HG02943 (cell line): ENCODE results near the gene EML1.

Experiments
- ATAC-seq: cut with Tn5 transposase; IDR thresholded peaks from one replicate; pipeline ENCODE4 v1.9.1; 2021; ENCODE audit warnings: mild to moderate bottlenecking, low read depth, moderate library complexity; ENCODE audit not compliant: unreplicated experiment

EML1 gene

DNA sequence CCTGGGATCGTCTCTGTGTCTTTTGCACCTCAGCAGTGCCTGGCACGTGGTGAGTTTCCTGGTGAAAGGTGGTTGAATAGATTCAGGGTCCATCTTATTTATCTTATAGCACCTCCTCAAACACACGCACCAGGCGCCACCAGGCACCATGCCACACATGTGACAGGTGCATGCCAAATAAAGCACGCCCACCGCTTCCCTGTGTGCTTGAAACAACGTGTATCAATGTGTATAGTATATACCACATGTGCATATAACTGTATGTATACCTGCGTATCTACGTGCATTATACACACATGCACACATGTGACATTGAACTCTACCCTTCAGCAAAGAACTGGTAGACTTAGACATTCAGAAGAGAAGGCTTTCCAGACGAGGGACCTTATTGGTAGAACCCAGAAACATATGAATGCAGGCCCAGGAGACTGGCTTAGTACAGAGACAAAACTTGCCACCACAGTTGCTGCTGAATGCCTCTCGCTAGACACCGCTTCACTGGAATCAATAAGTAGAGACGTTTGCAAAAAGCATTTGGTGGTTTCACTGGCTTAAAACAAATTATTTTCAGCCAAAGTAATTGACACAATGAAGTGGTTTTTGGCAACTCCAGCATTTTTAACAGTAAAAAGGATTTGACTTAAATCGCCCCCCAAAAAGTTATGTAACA is 10.0 kb downstream of the EML1 start:
- ATAC-seq = no peak

DNA sequence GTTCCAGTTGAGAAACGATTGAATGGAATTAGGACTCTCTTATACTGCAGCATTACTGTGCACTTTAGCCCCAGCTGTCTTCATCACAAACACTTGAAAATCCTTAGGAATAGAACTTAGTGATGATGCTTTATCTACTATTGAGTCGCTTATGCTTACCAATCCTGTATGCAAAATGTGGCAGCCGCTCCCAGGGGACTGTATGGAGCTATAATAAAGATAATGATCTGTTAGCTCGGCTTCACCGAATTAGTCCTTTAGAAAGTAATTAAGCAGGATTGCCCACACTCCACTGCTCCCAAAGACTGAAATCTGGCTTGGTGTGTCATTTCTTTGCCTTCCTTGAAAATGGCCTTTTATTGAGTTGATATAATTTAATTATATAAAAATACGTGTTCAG is 10.6 kb downstream of the EML1 start:
- ATAC-seq = no peak

DNA sequence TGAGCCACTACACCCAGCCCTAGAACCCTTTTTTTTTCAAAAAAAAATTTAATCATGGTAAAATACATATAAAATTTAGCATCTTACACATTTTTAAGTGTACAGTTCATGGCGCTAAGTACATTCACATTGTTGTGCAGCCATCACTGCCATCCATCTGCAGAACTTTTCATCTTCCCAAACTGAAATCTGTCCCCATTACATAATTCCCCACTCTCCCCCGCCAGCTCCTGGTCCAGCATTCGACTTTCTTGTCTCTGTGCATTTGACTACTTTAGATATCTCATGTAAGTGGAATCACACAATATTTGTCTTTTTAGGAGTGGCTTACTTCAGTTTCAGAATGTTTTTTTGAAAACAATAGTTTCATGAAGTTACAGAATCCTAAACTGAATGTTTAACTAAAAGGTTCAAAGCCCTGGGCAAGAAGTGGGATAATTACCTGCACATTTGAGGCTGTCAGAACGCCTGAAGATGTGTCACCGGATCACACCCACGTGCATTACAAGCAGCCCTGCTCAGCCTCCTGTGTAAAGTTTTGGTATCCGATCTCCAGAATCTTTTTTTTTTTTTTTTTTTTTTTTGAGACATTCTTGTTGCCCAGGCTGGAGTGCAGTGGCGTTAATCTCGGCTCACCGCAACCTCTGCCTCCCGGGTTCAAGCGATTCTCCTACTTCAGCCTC is 12.7 kb downstream of the EML1 start:
- ATAC-seq = no peak

DNA sequence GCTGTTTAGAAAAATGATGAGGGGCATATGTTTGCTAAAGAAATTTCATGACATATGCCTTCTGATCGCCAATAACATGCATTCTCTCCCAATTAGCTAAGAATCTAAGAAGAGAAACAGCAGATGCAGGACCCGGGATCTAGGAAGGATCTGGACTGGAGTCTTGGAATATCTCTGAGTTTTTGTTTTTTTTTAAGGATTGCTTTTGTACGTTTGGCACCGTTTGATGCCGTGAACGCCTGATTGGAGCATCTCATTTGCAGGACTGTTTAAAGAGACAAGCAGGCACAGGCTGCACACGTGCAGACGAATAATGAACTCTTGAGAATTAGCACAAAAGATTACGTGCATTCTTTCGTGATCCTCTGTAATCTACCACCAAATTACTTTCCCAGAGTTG is 13.6 kb downstream of the EML1 start:
- ATAC-seq = no peak

DNA sequence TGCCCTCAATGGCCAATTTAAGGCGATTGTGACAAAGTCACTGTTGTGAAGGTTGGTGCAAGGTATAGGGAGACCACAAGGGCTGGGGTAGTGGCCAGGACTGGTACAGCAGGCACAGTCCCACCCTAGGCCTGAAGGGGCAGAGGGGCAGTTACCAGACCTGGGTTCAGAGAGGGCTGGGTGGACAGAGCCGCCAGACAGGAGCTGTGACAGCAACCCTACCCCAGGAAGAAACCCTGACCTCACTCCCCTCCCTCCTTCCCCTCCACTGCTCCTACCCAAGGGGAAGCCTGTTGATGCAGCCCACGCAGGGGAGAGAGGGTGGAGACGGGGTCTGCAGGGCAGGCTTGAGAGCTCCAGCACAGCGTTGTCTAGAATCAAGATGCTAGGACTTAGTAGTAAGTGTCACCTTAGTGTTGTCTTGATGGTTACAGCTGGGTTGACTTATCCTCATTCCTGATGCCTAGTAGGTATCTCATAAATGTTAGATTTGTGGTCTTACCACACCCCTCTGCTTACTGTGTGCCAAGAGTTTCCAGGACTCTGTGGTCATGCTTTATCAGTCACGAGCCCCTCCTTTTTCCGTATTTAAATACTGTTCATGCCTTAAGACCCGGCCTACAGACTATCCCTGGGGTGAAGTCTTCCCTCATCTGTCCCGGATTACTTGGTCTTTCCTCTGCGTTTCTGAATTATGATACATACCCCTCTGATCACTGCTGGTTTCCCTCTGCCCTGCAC is 14.4 kb downstream of the EML1 start:
- ATAC-seq = no peak

DNA sequence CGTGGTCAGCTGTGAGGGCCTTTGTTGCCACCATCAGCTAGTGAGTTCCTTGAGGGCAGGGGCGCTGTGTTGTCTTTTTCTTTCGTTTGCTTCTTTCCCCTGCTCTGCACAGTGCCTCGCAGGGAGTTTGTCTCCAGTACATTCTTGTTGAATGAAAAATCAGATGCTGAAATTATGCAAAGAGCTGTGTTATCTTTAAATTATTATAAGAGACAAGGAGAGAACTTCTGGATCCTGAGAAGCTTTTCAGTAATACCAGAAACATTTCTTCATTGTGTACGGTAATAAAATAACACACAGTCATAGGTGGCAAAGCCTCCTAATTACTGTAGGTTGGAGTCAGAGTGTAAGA is 14.9 kb downstream of the EML1 start:
- ATAC-seq = no peak

DNA sequence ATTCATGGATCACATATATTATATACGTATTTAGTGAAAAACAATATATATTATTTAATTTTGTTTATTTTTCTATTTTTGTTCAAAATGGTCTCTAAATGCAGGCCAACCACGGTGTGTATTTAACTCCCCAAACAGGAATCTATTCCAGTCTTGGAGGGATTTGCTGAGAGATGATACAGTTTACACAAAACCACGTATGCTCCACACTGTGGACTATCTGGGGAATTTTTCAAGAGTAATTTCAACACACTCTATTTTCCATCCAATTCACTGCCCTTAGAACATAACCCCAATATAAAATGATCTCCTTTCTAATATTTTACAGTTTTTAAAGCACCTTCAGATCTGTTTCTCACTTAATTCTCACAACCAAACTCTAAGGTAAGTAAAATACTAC is 15.3 kb downstream of the EML1 start:
- no peak for ATAC-seq

DNA sequence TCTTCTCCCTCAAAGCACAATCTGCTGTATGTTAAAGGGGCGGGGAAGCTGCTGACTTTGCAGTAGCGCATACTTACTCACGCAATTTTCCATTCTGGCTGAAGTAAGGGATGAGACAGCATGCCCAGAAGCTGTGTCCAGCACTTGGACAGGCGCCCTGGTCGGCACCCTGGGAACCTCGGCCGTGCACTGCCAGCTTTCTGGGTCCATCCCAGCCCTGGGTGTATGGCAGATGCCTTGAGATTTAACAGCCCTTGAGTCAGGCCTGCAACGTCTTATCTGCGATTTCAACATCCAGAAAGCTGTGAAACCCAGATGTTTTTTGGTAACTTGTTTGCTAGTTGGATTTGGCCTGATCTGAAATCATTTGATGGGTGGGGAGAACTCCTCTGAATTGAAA is 16.1 kb downstream of the EML1 start:
- ATAC-seq = no peak

DNA sequence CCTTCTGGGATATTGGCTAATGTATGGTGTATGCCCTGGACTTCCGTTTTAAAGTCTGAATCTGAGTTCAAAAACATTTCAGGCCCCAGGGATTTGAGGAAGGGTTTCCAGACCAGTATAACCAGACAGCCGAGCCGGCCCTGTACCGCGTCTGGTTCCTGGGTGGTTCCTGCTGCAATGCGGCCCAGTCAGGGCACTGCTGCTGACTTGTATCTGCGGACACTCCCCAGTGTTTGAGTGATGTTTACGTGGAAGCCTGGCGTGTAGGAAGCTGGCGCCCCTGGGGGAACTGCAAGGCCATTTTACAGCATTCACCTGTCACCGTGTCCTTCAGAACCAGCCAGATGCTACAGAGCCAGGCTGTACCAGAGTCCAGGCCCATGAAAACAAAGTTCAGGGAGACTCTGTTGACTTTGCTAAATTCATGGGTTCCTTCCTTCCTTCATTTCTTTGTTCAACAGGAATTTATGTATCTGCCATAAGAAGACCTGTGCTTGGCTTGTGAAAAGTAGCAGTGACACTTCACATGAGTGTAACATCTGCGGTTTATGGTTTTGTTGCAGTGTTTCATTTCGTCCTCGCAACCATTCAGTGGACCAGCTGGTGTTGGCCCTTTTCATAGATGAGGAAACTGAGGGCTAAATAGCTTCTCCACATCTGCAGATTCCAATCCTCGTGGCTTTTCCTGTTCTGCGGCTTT is 16.8 kb downstream of the EML1 start:
- no peak for ATAC-seq

DNA sequence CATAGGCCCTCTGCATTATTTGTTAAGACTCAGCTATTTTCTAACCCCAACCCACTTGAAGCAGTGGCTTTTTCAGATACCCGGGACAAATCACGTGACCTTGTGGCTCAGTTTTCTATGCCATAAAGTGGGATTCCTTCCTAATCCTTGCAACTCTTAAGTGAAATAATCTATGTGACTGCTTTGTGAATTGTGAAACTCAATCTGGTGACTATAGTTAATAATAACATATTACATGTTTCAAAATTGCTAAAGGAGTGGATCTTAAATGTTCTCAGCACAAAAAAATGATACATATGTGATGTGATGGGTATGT is 17.3 kb downstream of the EML1 start:
- ATAC-seq = no peak

DNA sequence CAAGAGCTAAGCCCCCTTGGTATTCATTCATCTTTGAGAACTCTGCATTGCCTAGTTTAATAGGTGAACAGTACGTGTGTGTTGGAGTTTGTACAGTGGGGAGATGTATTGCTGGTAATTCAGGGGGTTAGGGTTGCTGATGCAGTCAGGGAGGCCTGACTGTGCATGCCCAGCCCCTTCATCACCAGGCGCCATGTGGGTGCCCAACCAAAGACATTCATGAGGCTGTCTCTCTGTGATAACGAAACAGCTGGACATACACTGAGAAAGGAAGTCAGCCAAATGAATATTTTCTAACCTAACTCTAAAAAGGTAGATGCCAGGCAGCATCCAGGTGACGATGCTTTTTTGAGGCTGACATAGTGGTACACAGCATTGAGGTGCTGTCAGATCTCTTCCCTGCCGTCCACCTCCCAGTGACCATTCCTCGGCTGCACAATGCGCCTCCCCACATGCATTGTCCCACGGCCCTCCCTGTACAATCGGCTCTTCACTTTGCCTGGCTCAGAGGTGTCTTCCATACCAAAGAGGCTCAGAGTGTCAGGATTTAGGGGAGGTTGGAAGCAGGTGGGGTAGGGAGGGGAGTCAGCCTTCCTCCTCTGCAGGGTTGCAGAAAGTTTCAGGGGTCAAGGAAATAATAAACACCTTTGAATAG is 19.0 kb downstream of the EML1 start:
- no peak for ATAC-seq

DNA sequence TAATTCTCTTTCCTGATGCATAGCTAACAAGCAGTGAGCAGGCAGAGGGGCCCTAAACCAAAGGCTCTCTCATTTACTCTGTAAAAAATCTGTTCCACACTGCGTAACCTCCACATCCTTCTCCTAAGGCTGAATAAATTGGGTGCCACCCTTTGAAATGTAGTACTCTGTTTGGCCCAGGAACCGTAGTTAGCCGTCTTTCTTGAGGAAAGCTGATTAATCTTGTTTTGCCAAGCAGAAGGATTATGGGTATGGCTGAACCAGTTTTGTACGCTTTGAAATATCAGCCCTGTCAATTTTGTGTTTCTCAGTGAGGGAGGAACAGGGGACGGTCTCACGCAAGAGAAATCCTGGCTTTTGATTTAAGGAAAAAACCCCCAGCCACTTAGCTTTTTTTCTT is 19.7 kb downstream of the EML1 start:
- no peak for ATAC-seq

DNA sequence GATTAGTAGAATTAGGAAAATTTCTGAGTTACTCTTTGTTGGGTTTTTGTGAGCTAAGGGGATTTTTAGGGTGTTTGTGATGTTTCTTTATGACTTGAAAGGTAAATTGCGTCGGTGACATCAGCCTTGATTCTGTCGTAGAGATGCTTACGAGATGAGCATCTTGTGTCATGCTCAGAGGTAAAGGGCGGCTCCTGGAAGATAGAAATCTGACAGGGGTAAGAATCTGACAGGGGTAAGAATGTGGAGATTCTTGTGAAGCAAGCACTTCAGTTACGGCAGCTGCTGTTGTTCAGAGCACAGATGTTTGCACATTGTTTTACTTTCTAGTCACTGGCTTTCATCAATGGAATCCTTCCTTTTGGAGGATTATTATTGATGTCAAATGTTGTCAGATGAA is 22.5 kb downstream of the EML1 start:
- no peak for ATAC-seq

DNA sequence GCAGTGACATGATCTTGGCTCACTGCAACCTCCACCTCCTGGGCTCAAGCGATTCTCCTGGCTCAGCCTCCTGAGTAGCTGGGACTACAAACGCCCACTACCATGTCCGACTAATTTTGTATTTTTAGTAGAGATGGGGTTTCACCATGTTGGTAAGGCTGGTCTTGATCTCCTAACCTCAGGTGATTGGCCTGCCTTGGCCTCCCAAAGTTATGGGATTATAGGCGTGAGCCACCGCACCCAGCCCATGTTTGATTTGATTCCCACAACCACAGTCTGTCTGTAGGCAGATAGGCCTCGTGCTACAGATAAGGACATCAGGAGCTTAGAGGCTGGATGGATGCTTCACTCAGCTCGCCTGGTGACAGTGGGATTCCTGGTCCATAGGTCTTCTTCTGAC is 23.0 kb downstream of the EML1 start:
- ATAC-seq = no peak

DNA sequence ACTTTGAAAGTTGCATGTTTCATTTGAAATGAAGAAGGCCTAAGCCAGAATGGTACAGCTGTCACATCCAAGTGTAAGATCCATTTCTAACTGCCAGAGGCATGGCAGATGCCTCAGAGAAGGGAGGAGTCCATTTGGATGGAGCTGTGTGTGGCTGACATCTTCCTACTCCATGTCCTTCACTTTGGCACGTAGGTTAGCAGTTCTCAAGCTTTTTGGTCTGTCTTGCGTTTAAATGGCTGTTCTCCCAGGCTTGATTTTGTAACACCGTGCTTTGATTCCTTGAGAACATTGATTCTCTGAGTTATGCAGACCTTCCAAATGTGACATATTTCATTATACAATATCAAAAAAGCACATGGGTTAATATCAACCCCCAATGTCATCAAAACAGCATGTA is 23.4 kb downstream of the EML1 start:
- no peak for ATAC-seq

DNA sequence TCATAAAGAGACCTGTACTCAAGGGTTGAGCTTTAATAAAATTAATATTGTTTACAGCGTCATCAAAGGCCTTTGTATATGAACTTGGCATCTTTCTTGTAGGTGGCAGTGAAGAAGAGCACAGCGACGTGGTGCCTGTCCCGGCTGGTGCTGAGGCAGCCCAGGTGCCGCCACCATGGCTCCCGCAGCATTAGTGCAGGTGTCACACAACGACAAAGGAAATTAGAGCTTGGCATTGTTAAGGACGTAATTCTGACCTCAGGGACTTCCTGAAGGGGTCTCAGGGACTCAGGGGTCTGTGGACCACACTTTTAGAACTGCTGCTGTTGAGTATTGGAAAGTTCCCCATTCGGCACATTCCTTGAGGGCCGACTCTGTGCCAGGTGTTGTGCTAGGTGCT is 24.1 kb downstream of the EML1 start:
- ATAC-seq = no peak

DNA sequence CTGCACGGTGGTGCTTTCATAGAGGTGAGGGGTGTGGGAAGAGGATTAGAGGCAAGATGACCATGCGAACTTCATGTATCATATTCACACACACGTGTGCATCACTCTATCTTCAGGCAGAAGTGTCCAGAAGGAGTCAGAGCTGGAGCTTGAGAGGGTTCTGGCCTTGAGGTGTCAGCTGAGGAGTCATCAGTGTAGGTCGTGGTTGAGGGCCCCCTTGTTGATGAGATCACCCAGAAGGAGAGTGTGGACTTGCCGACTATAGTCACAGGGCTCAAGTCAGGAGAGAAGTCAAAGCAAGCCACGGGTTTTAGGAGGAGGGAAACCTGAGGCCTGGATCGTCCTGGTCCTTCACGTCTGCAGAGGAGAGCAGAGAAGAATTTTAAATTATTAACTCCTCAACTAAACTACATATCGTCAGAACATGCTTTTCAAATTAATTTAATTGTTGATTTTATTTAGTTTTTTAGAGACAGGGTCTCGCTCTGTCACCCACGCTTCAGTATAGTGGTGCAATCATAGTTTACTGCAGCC is 25.4 kb downstream of the EML1 start:
- no peak for ATAC-seq

DNA sequence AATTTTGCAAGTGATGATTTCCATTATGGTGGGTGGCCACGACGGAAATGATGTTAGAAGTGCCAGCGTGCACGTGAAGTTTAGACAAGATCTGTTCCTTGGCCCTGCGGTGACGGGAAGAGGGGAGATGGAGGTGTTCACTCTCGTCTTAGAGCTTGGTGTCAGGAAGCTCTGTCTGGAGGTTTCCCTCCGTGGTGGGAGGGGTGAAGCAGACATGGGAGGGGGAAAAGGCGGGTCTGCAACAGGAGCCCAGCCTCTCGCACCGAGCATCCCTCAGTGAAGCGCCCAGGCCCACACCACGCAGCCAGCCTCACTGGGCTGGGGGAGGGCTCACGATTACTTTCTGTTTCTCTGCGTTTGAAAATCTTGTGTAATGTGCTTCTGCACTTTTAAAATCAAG is 26.3 kb downstream of the EML1 start:
- ATAC-seq = no peak

DNA sequence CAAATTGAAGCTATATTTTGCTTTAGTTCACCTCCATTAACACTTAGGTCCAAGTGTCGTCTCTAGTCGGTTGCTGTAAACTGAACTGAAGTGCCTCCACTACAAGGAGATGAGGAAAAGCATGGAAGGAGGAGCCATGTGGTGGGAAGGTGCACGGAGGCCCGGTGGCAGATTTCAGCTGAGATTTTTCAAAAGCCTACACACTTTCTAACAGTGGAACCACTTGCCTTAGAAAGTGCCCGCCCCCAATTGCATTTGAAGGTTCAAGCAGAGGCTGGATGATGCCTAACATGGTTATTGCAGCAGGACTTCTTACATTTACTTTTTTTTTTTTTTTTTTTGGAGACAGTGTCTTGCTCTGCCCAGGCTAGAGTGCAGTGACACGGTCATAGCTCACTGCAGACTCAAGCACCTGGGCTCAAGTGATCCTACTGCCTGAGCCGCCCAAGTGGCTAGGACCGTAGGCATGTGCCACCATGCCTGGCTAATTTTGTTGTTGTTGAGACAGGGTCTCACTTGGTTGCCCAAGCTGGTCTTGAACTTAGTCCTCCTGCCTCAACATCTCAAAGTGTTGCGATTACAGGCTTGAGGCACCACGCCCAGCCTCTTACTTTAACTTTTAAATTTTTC is 27.6 kb downstream of the EML1 start:
- ATAC-seq = no peak
